HG02678 (cell line): ENCODE results near the gene ADH5.
"Not testable (repeated sequence)": the region's sequence is repeated elsewhere in the genome, so short reads cannot be mapped to it uniquely, and the experiment has no call there.

Experiments
- ATAC-seq: cut with Tn5 transposase; IDR thresholded peaks from one replicate; pipeline ENCODE4 v1.9.1; 2021; ENCODE audit warnings: mild to moderate bottlenecking, moderate library complexity; ENCODE audit not compliant: unreplicated experiment

ADH5 gene

DNA sequence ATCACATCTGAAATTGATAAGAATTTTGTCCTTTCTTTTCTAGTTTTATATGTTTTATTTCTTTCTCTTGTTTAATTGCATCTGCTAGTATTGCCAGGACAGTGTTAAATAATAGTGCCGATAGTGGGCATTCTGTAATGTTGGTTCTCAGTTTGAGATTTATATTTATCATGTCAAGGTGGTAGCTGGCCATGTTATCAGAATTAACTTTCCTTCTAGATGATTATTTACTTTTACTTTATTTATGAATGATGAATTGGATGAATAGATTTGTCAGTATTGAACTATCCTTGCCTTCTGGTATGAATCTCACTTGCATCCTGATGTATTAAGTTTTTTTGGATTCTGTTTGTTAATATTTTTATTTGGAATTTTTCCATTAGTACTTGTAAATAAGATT, 50.4 kb downstream of the ADH5 start:
- no peak for ATAC-seq

DNA sequence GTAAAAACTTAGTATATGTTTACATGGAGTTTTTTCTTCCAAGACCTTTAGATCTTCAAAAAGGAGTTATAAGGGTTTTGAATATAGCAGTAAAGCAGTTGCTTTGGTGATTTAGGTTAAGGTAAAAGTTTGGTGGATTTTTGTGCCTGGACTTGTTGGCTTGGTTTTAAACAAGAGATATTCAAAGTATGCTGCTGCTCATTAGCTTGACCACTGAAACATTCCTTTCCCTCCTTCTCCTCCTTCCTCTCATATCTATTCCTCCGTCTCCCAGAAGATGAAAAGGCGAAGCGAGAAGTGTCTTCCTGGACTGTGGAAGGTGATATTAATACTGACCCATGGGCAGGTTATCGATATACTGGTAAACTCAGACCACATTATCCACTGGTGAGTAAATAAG, 54.6 kb downstream of the ADH5 start:
- no peak for ATAC-seq

DNA sequence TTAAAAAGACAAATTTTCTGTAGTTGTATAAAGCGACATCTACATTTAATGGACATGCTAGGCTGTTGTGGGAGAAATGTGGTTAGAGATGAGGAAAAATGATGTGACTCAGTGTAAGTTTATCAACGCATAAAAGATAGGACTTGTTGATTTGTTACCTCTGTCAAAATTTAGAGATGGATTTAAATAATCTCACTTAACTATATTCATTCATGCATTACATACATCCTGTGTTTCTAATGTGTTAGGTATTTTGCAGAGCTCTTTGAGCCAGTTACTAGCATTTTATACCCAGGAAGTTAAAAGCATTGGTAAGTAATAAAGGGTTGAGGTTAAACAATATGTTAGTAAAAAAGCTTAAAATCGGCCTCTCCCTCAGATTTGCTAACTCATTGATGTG, 58.7 kb downstream of the ADH5 start:
- ATAC-seq = no peak

DNA sequence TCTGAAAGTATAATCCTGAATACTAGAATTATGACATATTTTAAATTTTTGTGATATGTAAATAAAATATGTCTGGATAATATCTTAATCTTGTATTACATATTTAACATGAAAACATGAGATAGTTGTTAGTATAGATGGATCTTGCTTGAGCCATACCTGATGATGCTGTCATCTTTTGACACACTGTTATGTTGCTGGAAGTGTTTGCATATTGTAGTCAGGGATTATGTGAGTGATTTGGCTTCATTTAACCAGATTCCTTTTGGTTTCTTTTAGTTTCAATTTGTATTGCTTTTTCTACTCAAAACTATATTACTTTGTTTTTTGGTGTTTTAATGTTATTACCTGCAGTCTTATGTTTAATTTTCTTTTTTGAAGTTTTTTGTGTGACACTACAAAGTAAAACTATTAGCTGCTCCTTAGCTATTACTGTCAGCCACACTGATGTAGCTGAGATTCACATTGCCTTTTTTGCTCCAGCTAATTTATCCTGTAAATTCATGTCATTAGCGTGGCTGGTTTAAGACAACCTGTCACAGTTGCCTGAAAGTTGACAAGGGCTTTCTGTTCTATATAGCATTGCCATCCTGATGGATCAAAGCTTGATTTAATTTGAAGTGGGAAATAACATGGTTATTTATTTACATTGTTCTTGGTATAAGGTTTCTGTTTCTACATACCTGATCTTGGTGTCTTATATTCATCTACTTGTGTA, 59.4 kb downstream of the ADH5 start:
- peak; percentile 47 for ATAC-seq

DNA sequence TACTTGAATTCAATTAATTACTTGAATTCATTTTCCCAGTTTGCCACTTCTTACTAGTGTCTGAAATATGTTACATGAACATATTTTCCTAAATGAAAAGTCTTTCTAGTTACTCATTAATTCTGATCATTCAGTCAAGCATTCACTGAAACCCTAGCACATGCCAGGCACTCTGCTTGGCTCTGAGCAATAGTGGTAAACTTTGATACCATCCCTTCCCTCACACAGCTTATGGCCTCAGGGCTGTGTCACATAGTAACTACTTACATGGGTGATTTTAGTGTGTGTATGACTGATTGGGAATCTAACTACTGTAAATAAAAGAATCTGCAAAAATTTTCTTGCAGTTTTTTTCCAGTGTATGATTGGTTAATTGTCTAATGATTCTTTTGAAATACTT, 60.4 kb downstream of the ADH5 start:
- ATAC-seq = no peak

DNA sequence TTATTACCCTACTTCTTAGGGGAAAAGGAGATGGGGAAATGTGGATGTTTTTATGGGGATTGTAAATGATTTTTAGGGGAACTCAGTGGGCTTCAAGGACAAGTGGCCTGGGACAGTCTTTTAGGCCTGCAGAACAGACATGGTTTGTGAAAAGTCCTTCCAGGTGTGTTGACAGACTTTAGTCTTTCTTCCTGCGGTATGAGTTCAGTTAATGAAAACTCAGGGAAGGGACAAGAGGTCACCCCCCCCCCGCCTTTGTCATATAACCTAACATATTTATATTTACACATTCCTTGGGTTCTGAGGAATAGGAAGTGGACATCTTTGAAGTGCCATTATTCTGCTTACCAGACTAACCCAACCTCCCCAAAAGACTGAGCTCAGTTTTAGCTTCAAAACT, 61.3 kb downstream of the ADH5 start:
- ATAC-seq = no peak

DNA sequence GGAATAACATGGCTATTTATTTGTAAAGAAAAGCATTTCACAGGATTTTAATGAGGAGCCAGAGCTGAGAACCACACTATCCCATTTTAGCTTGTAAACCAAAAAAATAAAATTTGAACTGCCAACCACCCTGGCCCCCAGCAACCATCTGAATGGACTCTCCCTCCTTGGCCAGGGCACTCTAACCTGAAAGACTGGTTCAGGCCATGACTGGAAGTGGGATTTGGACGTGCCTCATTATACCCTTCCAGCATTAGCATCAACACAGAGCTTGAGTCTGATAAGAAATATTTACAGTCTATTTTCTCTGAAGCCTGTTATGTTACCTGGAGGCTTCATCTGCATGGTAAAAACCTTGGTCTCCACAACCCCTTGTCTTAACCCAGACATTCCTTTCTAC, 63.1 kb downstream of the ADH5 start:
- no peak for ATAC-seq

DNA sequence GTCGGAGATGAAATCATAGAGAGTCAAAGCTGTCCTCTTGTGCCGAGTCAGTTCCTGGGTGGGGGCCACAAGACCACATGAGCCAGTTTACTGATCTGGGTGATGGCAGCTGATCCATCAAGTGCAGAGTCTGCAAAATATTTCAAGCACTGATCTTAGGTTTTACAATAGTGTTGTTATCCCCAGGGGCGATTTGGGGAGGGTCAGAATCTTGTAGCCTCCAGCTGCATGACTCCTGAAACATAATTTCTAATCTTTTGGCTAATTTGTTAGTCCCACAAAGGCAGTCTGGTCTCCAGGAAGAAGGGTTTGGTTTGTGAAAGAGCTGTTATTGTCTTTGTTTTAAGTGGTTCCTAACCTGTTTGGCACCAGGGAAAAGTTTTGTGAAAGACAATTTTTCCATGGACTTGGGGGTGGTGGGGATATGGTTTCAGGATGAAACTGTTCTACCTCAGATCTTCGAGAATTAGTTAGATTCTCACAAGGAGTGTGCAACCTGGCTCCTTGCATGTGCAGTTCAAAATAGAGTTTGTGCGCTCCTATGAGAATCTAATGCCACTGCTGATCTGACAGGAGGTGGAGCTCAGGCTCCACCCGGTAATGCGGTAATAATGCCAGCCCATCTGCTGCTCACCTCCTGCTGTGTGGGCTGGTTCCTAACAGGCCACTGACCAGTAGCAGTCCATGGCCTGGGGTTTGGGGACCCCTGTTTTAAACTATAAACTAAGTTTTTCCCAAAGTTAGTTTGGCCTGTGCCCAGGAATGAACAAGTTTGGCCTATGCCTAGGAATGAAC, 63.9 kb downstream of the ADH5 start:
- no peak for ATAC-seq

DNA sequence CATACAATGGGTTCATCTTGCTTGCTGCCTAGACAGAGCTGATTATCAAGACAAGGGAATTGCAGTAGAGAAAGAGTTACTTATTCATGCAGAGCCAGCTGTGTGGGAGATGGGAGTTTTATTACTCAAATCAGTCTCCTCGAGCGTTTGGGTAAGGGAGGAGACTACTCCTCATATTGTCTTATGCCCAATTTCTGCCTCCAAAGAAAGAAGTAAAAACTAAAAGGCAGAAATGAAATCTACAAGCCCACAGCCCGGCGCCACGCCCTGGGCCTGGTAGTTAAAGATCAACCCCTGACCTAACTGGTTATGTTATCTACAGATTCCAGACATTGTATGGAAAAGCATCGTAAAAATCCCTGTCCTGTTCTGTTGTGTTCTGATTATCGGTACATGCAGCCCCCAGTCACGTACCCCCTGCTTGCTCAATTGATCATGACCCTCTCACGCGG, 64.8 kb downstream of the ADH5 start:
- ATAC-seq = not testable (repeated sequence)

DNA sequence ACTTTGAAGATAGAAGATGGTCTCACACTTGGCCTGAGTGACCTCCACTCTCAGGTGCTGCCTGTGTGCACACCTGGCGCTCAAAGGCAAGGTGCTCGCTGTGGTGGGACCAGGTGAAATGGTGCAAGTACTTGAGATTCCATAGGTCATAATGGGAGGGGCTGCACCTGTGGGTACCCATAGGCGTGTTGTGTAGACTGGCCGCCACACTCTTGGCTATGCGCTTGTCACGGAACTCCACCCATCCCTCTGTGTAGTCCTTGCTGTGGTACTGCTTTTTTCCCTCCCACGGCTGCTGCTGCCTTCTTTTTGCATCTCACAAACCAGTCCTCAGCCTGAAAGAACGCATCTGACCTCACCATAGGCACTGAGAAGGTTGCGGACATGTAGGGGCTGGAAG, 66.0 kb downstream of the ADH5 start:
- ATAC-seq = no peak

DNA sequence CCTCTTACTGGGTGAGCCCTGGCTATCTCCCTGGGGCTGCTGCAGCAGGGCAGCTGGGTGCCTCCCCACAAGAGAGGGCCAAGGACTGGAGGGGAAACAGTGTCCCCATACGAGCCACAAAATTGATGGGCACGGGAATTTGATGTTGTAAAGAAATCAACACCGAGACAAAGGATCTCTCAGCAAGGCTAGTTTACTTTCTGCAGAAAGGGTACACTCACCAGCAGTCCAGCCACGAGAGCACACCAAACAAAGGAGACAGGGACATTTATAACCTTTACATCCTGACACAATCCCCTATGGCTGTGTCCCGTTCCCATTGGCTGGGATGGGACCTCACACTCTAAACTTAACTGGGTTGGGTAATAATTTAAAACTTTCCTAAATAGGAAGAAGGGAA, 67.2 kb downstream of the ADH5 start:
- ATAC-seq = no peak
